Kidney (tissue), 14 donors: ENCODE results near the gene FAM222A. TPM values are rescaled to one million over a fixed set of nuclear protein-coding genes. Genes with fewer than 3 reads are reported as not detected.

ENCODE experiments used
- DNase-seq, 5 donors: peaks; one replicate each; pipeline ENCODE4 v3.0.0-alpha.2; 2013 to 2020
- FAIRE-seq: peaks from 2 replicates; lab custom pipeline; 2012; peaks lifted over from hg19 to GRCh38; lab: Jason Lieb, UNC
- H3K27ac ChIP-seq, 2 donors: one replicate each; pipeline ENCODE4 v1.7.0; 2013; ENCODE audit warnings: low read depth in 2 of 2, low read length in 2 of 2, inconsistent platforms in 1 of 2
- H3K27me3 ChIP-seq: one replicate; pipeline ENCODE4 v1.7.1; 2013; ENCODE audit warnings: low read length, inconsistent platforms; ENCODE audit not compliant: control insufficient read depth, insufficient read depth
- H3K36me3 ChIP-seq, 3 donors: one replicate each; pipeline versions ENCODE4 v1.7.0 to v1.7.1; 2013; ENCODE audit warnings: low read length in 3 of 3, control low read depth in 1 of 3, inconsistent platforms in 1 of 3; ENCODE audit not compliant: insufficient read depth in 3 of 3, control insufficient read depth in 2 of 3
- H3K4me1 ChIP-seq, 3 donors: one replicate each; pipeline versions ENCODE4 v1.7.0 to v1.7.1; 2013; ENCODE audit warnings: low read length in 3 of 3, inconsistent platforms in 1 of 3, low read depth in 1 of 3; ENCODE audit not compliant: control insufficient read depth in 2 of 3, insufficient read depth in 2 of 3
- H3K4me3 ChIP-seq, 3 donors: one replicate each; pipeline versions ENCODE4 v1.7.0 to v1.8.1; 2013; ENCODE audit warnings: low read length in 3 of 3, control low read depth in 1 of 3, inconsistent platforms in 1 of 3
- H3K9ac ChIP-seq, 3 donors: one replicate each; pipeline versions ENCODE4 v1.7.0 to v1.7.1; 2013; ENCODE audit warnings: low read length in 3 of 3, control low read depth in 1 of 3, inconsistent platforms in 1 of 3
- H3K9me3 ChIP-seq, 3 donors: one replicate each; pipeline versions ENCODE4 v1.7.0 to v1.7.1; 2013; ENCODE audit warnings: low read length in 3 of 3, control low read depth in 1 of 3, inconsistent platforms in 1 of 3; ENCODE audit not compliant: control insufficient read depth in 2 of 3, insufficient read depth in 1 of 3
- intact Hi-C: fragments of 100-400 bp; cut with DNase I; formaldehyde crosslinking; loops from one replicate; pipeline ENCODE4 v1.11.1; 2022
- polyA plus RNA-seq: library from polyadenylated mRNA; stranded (reverse); fragments of 350-450 nt; fragmentation: Illumina TruSeq; extraction: RNeasy Lipid Tissue Mini Kit (QIAGEN cat#74804); gene quantifications from one replicate; pipeline ENCODE4 v1.2.3, GENCODE V29; 2014; ENCODE audit warnings: low read depth, low replicate concordance; ENCODE audit not compliant: insufficient read depth
- total RNA-seq: library from RNA; stranded (reverse); fragmentation: NEBNext Ultra II Directional; extraction: Animal tissue kit (Norgen Biotek cat#: 25700); gene quantifications from one replicate; pipeline ENCODE4 v1.2.1, GENCODE V29; 2021
- TF ChIP-seq, protein P1 (sequence below): IDR thresholded peaks from 3 replicates; pipeline ENCODE4 v1.5.1; 2012; ENCODE audit warnings: mild to moderate bottlenecking, moderate library complexity, borderline replicate concordance; ENCODE audit not compliant: insufficient read depth; ENCODE audit errors: extremely low read depth
- donor health status: control.
- donor health status: control.
- donor health status: control.
- donor health status: control.
- donor health status: control.
- donor health status: DM: yes; HTN: yes; CAD: no.
- donor health status: Normal renal cell carcinoma (clear cell type).

Gene FAM222A
- total and polyA plus RNA-seq, 2 donors from 2014 or later, result 3.7 to 12.5 TPM

DNA sequence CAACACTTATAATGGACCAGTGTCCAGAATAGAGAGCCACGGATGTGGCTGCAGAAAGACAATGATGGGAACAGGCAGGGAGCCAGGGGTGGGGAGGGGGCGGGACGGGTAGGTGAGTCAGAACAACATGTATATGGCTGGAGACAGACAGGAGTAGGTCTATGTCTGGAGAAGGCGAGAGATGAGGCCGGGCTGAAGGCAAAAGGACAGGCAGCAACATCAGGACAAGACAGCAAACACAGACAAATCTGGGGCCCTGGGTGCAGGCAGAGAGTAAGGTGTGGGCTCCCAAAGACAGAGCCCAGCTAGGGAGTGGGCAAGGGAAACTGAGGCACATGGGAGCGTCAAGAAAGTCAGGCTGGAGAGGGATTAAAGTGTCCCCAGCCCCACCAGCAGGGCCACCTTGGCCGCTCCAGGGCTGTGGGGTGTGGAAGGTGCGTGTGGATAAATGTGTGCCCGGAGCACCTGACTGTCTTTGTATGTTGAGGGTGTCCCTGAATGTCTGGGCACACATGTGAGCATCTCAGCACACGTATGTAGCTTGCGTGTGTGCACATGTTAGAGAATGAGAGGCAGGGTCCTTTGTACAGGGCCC lies 44.1 kb downstream of the FAM222A start:
- no peak overlapping the region for H3K4me3 ChIP-seq
- no peaks in the 10 kb centered on the region for H3K27me3 ChIP-seq
- no peaks in the 10 kb centered on the region for H3K36me3 ChIP-seq
- intact Hi-C loops, result no loop called here
- FAIRE-seq (no peak), DNase-seq (peak in 1 of 5 donors; percentile 13)
- H3K9me3 ChIP-seq, result peaks cover 0 to 3% (median 1%) of the 10 kb centered on the region in 3 donors
- peaks cover 0 to 9% (median 2%) of the 10 kb centered on the region in 3 donors for H3K4me1 ChIP-seq
- TF ChIP-seq, protein P1, sequence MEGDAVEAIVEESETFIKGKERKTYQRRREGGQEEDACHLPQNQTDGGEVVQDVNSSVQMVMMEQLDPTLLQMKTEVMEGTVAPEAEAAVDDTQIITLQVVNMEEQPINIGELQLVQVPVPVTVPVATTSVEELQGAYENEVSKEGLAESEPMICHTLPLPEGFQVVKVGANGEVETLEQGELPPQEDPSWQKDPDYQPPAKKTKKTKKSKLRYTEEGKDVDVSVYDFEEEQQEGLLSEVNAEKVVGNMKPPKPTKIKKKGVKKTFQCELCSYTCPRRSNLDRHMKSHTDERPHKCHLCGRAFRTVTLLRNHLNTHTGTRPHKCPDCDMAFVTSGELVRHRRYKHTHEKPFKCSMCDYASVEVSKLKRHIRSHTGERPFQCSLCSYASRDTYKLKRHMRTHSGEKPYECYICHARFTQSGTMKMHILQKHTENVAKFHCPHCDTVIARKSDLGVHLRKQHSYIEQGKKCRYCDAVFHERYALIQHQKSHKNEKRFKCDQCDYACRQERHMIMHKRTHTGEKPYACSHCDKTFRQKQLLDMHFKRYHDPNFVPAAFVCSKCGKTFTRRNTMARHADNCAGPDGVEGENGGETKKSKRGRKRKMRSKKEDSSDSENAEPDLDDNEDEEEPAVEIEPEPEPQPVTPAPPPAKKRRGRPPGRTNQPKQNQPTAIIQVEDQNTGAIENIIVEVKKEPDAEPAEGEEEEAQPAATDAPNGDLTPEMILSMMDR, result no peak
- no peak overlapping the region for H3K27ac ChIP-seq
- no peak overlapping the region for H3K9ac ChIP-seq

DNA sequence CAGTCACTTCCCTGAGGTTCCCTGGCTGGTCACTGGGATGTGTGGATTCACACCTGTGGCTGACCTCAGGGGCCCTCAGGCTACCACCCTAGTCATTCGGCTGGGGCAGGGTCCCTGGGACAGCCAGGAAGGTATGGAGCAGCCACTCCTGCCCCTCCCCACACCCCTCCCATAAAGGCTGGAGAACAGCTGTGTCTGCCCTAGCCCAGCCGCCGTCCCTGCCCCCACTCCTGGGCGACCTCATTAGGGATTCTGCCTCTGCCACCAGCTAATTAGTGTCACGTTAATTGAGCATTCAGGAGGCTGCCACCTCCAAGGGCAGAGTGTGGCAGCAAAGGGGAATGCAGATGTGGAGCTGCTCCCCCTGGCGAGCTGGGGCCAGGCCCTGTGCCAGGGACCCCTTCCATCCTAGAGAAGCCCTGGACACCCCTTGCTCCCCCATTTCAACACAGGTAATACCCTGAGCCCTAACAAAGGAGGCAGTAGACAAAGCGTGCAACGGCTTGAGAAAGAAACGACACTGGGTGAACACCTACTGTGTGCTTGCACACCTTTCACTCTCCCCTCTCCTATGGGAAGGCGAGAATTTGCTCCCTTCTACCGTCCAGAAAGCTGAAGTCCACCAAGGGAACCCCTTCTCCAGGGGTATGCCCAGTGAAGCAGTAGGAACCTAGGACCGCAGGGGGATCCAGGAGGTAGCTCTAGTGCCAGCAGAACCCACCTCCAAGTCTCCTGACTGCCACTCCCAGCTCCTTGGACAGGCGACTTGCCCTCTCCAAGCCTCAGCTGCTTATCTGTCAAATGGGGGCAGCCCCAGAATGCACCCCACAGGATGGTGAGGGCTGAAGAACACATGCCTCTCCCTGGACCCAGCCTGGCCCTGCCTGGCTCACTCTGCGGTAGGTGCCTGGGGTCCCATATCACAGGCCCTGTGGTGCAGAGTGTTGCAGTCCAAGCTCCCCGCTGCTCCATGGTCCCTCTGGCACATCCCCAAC lies 45.1 kb downstream of the FAM222A start:
- H3K27ac ChIP-seq, result no peak overlapping the region
- FAIRE-seq (no peak), DNase-seq (peak in 1 of 5 donors; percentile 36)
- H3K9ac ChIP-seq, result no peak overlapping the region
- H3K4me1 ChIP-seq, result peaks cover 0 to 6% (median 0%) of the 10 kb centered on the region in 3 donors
- TF ChIP-seq, protein P1, result no peak
- no peaks in the 10 kb centered on the region for H3K27me3 ChIP-seq
- peaks cover 0 to 7% (median 1%) of the 10 kb centered on the region in 3 donors for H3K9me3 ChIP-seq
- intact Hi-C loops, result no loop called here
- no peak overlapping the region for H3K4me3 ChIP-seq
- no peaks in the 10 kb centered on the region for H3K36me3 ChIP-seq

DNA sequence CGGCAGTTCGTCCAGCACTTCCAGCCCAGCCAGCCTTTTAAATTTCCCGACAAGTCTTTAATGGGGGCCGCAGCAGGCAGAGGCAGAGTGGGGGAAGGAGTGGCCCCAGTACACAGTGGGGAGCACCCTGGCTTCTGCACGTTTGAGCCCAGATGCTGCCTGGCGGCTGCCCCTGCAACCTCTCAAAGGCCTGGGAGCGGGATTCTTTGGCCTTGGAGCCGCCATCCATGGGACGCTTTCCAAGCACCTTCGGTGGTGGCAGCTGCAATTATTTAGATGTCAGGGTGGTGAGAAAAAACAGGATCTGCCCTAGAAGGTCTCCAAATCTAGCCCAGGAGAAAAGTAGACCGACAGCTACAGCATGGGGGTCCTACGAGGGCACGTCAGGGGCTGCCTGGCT lies 46.0 kb downstream of the FAM222A start:
- no peak for FAIRE-seq
- intact Hi-C loops, result no loop called here

More for the DNA sequence above, 46.0 kb downstream of the FAM222A start:
- no peaks in the 10 kb centered on the region for H3K36me3 ChIP-seq
- H3K27me3 ChIP-seq, result no peaks in the 10 kb centered on the region
- H3K9ac ChIP-seq, result no peak overlapping the region
- no peak overlapping the region for H3K4me3 ChIP-seq
- TF ChIP-seq, protein P1, result no peak
- DNase-seq, result peak in 1 of 5 donors; percentile 20
- peak overlapping the region in 1 of 2 donors; percentile 16 for H3K27ac ChIP-seq
- peaks cover 0 to 7% (median 1%) of the 10 kb centered on the region in 3 donors for H3K9me3 ChIP-seq
- peaks cover 0 to 6% (median 0%) of the 10 kb centered on the region in 3 donors for H3K4me1 ChIP-seq
